Measurements from ENCODE around the gene POMGNT2. TPM values are rescaled to one million over a fixed set of nuclear protein-coding genes. Genes with fewer than 3 reads are reported as not detected.

The POMGNT2 gene
- total and polyA plus RNA-seq, 2 experiments from 2014 or later, result 10.7 to 26.1 TPM

DNA sequence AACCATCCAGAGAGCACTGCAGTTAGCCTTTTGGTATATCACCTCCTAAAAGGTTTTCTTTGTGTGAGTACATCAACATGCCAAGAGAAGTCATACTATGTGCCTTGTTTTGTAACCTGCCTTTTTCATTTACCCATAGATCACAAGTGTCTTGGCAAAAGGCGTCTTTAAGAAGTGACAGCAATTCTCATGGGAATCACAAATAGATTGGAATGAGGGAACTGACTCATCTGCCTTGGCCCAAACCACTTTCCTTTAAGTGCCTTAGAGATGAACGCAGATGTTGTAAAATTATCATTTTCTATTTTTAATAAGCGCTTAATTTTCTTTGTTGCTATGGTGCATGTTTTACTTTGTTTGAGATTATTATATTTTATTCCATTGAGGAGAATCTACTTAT is 20.7 kb upstream of the POMGNT2 start:
- Histone ChIP-seq H3F3A (replicated peaks; ENCODE audit: low read depth) (no peaks in the 10 kb centered on the region), H4K20me1 (replicated peaks; ENCODE audit: insufficient read depth) (no peaks in the 10 kb centered on the region), H3K36me3 (ENCODE audit: insufficient read depth) (no peaks in the 10 kb centered on the region), H3K79me2 (replicated peaks; ENCODE audit: insufficient read depth) (no peaks in the 10 kb centered on the region), H3K27me3 (ENCODE audit: insufficient read depth) (no peaks in the 10 kb centered on the region), H2AFZ (no peak overlapping the region), H3K27ac (ENCODE audit: low read depth) (no peak overlapping the region), H3K4me3 (no peak overlapping the region), H3K9me2 (ENCODE audit: insufficient read depth) (peaks cover 10% of the 10 kb centered on the region; the same call in 1 of the 2 replicates), H3K4me1 (ENCODE audit: insufficient read depth) (no peaks in the 10 kb centered on the region), H3K4me2 (no peak overlapping the region)
- no peaks in the 10 kb centered on the region for H3K4me1 Mint-ChIP-seq
- no peak for DNase-seq (ENCODE audit: low spot score)
- peaks cover 4% of the 10 kb centered on the region; the same call in 2 of the 3 replicates for H3K36me3 Mint-ChIP-seq (ENCODE audit: low read depth)
- no peak overlapping the region for H3K27ac Mint-ChIP-seq
- H3K9me3 Mint-ChIP-seq, result peaks cover 5% of the 10 kb centered on the region; the same call in 2 of the 3 replicates
- TF ChIP-seq, protein P1, sequence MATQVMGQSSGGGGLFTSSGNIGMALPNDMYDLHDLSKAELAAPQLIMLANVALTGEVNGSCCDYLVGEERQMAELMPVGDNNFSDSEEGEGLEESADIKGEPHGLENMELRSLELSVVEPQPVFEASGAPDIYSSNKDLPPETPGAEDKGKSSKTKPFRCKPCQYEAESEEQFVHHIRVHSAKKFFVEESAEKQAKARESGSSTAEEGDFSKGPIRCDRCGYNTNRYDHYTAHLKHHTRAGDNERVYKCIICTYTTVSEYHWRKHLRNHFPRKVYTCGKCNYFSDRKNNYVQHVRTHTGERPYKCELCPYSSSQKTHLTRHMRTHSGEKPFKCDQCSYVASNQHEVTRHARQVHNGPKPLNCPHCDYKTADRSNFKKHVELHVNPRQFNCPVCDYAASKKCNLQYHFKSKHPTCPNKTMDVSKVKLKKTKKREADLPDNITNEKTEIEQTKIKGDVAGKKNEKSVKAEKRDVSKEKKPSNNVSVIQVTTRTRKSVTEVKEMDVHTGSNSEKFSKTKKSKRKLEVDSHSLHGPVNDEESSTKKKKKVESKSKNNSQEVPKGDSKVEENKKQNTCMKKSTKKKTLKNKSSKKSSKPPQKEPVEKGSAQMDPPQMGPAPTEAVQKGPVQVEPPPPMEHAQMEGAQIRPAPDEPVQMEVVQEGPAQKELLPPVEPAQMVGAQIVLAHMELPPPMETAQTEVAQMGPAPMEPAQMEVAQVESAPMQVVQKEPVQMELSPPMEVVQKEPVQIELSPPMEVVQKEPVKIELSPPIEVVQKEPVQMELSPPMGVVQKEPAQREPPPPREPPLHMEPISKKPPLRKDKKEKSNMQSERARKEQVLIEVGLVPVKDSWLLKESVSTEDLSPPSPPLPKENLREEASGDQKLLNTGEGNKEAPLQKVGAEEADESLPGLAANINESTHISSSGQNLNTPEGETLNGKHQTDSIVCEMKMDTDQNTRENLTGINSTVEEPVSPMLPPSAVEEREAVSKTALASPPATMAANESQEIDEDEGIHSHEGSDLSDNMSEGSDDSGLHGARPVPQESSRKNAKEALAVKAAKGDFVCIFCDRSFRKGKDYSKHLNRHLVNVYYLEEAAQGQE (IDR thresholded peaks at IDR 0.05; ENCODE audit: unreplicated experiment), result no peak
- no peak for TF ChIP-seq JUNB (IDR thresholded peaks at IDR 0.05; ENCODE audit: unreplicated experiment)
- no peak for ATAC-seq
- no peaks in the 10 kb centered on the region for H3K27me3 Mint-ChIP-seq (ENCODE audit: insufficient read depth, low read depth, poor library complexity)
- no peak overlapping the region for H3K4me3 Mint-ChIP-seq

DNA sequence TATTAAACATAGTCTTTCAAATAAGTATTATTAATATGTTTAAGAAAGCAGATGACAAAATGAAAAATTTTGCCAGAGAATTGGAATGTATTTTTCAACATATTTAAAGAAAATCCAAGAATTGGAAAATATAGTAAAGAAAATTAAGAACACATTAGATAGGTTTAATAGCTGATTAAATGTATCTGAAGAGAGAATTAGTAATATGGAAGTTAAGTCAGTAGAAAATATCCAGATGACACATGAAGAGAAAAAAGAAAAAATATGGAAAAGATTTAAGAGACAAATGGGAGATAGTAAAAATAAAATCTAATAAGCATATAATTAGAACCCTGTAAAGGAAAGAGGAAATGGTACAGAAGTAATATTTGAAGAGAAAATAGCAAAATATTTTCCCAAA is 18.0 kb upstream of the POMGNT2 start:
- no peaks in the 10 kb centered on the region for H3K36me3 ChIP-seq (ENCODE audit: insufficient read depth)
- Mint-ChIP-seq H3K36me3 (ENCODE audit: low read depth) (peaks cover 4% of the 10 kb centered on the region; the same call in 2 of the 3 replicates), H3K9me3 (peaks cover 5% of the 10 kb centered on the region; the same call in 2 of the 3 replicates), H3K4me1 (no peaks in the 10 kb centered on the region), H3K4me3 (no peak overlapping the region), H3K27me3 (ENCODE audit: insufficient read depth, low read depth, poor library complexity) (no peaks in the 10 kb centered on the region), H3K27ac (no peak overlapping the region)
- no peak overlapping the region for H3K4me3 ChIP-seq
- H3K27ac ChIP-seq (ENCODE audit: low read depth), result no peak overlapping the region
- H3K4me2 ChIP-seq, result no peak overlapping the region
- no peak for ATAC-seq
- H3K27me3 ChIP-seq (ENCODE audit: insufficient read depth), result no peaks in the 10 kb centered on the region
- no peaks in the 10 kb centered on the region for H3K4me1 ChIP-seq (ENCODE audit: insufficient read depth)
- no peak overlapping the region for H2AFZ ChIP-seq
- H3K9me2 ChIP-seq (ENCODE audit: insufficient read depth), result peaks cover 10% of the 10 kb centered on the region; the same call in 1 of the 2 replicates
- no peaks in the 10 kb centered on the region for H3K79me2 ChIP-seq (replicated peaks; ENCODE audit: insufficient read depth)
- DNase-seq (ENCODE audit: low spot score), result no peak
- no peaks in the 10 kb centered on the region for H3F3A ChIP-seq (replicated peaks; ENCODE audit: low read depth)
- H4K20me1 ChIP-seq (replicated peaks; ENCODE audit: insufficient read depth), result no peaks in the 10 kb centered on the region
- TF ChIP-seq, protein P1 (IDR thresholded peaks at IDR 0.05; ENCODE audit: unreplicated experiment), result no peak
- TF ChIP-seq, protein P2, sequence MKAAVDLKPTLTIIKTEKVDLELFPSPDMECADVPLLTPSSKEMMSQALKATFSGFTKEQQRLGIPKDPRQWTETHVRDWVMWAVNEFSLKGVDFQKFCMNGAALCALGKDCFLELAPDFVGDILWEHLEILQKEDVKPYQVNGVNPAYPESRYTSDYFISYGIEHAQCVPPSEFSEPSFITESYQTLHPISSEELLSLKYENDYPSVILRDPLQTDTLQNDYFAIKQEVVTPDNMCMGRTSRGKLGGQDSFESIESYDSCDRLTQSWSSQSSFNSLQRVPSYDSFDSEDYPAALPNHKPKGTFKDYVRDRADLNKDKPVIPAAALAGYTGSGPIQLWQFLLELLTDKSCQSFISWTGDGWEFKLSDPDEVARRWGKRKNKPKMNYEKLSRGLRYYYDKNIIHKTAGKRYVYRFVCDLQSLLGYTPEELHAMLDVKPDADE (IDR thresholded peaks at IDR 0.05), result no peak
- TF ChIP-seq ZNF331 (CRISPR knock-in tag; IDR thresholded peaks at IDR 0.05; ENCODE audit: low read depth) (no peak), ZNF114 (CRISPR knock-in tag; IDR thresholded peaks at IDR 0.05) (no peak), STAT1 (IDR thresholded peaks at IDR 0.05; ENCODE audit: unreplicated experiment) (no peak)
- TF ChIP-seq, protein P3, sequence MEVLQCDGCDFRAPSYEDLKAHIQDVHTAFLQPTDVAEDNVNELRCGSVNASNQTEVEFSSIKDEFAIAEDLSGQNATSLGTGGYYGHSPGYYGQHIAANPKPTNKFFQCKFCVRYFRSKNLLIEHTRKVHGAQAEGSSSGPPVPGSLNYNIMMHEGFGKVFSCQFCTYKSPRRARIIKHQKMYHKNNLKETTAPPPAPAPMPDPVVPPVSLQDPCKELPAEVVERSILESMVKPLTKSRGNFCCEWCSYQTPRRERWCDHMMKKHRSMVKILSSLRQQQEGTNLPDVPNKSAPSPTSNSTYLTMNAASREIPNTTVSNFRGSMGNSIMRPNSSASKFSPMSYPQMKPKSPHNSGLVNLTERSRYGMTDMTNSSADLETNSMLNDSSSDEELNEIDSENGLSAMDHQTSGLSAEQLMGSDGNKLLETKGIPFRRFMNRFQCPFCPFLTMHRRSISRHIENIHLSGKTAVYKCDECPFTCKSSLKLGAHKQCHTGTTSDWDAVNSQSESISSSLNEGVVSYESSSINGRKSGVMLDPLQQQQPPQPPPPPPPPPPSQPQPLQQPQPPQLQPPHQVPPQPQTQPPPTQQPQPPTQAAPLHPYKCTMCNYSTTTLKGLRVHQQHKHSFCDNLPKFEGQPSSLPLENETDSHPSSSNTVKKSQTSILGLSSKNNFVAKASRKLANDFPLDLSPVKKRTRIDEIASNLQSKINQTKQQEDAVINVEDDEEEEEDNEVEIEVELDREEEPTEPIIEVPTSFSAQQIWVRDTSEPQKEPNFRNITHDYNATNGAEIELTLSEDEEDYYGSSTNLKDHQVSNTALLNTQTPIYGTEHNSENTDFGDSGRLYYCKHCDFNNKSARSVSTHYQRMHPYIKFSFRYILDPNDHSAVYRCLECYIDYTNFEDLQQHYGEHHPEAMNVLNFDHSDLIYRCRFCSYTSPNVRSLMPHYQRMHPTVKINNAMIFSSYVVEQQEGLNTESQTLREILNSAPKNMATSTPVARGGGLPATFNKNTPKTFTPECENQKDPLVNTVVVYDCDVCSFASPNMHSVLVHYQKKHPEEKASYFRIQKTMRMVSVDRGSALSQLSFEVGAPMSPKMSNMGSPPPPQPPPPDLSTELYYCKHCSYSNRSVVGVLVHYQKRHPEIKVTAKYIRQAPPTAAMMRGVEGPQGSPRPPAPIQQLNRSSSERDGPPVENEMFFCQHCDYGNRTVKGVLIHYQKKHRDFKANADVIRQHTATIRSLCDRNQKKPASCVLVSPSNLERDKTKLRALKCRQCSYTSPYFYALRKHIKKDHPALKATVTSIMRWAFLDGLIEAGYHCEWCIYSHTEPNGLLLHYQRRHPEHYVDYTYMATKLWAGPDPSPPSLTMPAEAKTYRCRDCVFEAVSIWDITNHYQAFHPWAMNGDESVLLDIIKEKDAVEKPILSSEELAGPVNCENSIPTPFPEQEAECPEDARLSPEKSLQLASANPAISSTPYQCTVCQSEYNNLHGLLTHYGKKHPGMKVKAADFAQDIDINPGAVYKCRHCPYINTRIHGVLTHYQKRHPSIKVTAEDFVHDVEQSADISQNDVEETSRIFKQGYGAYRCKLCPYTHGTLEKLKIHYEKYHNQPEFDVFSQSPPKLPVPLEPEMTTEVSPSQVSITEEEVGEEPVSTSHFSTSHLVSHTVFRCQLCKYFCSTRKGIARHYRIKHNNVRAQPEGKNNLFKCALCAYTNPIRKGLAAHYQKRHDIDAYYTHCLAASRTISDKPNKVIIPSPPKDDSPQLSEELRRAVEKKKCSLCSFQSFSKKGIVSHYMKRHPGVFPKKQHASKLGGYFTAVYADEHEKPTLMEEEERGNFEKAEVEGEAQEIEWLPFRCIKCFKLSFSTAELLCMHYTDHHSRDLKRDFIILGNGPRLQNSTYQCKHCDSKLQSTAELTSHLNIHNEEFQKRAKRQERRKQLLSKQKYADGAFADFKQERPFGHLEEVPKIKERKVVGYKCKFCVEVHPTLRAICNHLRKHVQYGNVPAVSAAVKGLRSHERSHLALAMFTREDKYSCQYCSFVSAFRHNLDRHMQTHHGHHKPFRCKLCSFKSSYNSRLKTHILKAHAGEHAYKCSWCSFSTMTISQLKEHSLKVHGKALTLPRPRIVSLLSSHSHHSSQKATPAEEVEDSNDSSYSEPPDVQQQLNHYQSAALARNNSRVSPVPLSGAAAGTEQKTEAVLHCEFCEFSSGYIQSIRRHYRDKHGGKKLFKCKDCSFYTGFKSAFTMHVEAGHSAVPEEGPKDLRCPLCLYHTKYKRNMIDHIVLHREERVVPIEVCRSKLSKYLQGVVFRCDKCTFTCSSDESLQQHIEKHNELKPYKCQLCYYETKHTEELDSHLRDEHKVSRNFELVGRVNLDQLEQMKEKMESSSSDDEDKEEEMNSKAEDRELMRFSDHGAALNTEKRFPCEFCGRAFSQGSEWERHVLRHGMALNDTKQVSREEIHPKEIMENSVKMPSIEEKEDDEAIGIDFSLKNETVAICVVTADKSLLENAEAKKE (CRISPR knock-in tag; IDR thresholded peaks at IDR 0.05), result no peak
